NCI-H345 (cell line): Measurements from ENCODE around the gene PLEKHH2.

ENCODE experiments used
- DNase-seq: peaks from one replicate; lab custom pipeline; 2025; lab: John Stamatoyannopoulos, UW

The PLEKHH2 gene

DNA sequence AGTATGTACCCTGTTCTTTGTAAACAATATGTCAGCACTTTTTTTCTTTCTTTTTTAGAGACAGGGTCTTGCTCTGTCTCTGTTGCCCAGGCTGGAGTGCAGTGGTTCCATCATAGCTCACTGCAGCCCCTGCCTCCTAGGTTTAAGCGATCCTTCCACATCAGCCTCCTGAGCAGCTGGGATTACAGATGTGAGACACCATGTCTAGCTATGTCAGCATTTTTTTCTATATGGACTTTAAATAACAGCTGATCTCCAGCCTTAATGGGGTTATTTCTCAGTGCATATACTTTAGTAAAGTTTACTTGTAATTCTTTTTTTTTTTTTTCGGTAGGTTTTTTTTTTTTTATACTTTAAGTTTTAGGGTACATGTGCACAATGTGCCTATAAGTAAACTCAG, 174.9 kb downstream of the PLEKHH2 start:
- DNase-seq, result no peak

DNA sequence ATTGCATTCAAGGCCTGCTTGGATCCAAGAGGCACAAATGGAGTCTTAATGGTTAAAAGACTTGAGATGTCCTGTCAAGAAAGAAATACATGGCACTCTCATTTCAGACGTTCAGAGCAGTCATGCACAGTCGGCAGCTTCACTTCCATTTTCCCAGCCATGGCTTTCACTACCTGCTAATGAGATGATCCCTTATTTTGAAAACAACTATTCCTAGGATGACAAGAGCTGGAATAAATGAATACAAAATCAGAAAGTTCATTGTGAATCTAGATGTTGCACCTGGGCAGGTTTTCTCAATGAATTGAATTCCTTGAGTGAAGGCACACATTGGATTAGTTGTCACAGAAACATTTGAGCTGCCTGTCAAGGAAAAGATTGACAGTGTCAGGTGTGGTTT, 175.9 kb downstream of the PLEKHH2 start:
- DNase-seq, result no peak

DNA sequence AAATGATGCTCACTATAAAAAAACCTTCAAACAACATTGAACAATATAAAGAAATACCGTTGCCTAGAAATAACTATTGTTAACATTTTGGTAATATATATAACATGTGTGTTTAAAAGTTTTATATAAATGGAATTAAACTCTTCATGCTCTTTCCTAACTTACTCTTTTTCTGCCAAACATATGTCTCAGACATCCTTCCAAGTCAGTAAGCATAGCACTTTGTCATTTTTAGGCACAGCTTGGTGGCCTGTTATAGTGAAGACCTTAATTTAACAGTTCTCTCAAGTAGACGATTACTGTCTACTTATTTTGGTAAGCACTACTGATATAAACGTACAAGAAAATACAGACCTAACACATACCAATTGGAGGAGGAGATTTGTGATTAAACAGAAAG, 177.7 kb downstream of the PLEKHH2 start:
- no peak for DNase-seq
